NCI-H1092 (cell line): ENCODE measurements around the gene PODXL.
"Not testable (repeated sequence)": the region's sequence is repeated elsewhere in the genome, so short reads cannot be mapped to it uniquely, and the experiment has no call there.

Source experiments
- DNase-seq: peaks from one replicate; lab custom pipeline; 2025; lab: John Stamatoyannopoulos, UW

Gene PODXL

DNA sequence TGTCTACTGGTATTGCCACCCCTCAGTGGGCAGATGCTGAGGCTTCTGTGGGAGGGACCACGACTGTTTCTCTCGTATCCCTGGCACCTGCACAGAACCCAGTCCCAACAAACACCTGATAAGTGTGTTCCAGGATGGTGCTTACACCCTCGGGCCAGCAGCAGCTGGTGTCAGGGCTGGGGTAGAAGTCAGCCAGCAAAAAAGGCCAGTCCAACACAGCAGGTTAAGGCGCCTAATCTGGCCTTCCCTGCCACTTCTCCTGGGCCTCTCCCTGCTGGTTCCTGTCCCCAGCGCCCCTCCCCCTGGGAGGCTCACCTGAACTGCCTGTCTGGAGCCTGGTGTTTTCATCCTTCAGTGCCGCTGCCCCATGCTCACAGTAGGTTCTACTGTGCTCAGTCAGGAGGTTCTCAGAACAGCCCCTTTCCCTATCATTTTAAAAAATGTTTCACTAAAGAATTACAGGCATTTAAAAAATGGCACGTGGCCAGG lies 20.0 kb downstream of the PODXL start:
- no peak for DNase-seq

DNA sequence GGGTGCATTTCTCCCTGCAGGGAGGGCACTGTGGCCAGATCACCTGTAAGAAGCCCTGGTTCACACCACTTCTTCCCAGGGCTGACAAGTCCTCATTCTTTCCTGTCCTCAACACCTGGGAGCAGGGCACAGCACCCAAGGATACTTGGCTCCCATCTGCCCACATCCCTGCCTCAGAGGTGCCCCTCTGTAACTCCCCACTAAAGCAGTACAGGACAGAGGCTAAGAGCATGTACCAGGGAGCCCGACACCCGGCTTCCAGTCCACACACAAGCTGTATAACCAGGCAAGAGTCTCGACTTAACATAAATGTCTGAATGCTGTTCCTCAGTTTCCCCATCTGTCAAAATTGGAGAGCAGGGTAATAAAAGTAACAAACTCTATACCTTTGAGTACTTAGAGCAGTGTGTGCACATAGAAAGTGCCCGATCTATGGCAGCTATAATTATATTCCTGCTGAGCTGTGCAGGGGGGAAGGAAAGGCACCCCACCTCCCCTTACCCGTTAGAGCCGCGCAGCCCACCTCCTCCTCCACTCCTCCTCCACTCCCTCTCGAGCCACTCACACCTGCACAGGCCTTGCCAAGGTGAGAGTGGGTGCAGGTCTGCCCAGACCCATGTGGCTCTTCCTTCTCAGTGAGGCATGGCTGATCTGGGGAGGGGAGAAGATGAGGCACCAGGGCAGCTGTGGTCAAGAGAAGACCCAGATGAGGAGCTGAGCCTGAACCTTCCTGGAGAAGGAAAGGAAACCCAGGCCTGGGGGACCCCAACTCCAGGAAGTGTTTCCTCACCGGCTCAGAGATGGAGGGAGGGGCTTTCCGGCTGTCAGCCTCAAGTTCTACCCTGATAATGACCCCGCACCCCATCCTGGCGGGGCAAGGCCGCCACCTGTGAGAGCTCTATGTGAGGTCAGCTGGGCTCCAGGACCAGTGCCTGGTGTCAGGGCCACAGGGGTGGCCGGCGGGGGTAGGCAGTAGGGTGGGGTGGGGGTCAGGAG lies 22.6 kb downstream of the PODXL start:
- DNase-seq, result no peak

DNA sequence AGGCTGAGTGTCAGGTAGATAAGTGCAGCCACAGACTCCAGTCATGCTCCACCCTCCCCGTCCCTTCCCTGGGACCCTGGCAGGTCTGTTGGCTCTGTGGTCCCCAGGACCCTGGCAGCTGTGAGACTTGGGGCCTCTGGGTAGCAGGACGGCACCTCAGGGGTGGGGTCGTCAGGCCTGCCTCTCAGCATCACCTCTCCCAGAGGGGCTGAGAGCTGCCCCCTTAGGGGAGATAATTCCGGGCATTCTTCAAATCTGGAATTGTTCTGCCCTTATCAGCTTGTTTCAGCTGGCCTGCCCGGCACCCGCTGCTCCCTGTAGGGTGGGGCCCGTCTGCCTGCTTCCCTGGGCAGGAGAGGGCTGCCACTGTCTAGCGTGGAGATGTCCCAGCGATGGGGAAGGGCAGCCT lies 23.3 kb downstream of the PODXL start:
- no peak for DNase-seq

DNA sequence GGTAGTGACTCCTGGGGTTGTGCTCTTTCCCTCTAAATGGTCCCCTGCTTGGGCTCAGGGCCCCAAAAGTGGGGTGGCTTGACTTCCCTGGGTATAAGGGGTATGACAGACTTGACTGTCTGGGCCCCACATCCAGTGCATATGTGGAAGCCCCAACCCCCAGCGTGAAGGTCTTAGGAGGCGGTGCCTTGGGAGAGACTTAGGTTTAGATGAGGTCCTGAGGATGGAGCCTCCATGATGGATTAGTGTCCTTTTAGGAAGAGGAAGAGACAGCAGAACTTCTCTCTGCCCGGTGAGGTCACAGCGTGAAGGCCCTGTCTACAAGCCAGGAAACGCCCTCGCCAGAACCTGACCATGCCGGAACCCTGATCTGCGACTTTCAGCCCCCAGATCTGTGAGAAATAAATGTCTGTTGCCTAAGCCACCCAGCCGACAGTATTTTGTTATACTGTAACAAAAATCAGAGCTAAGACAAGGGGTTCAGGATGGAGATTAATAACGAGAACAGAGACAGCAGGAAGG lies 23.8 kb downstream of the PODXL start:
- DNase-seq, result no peak

DNA sequence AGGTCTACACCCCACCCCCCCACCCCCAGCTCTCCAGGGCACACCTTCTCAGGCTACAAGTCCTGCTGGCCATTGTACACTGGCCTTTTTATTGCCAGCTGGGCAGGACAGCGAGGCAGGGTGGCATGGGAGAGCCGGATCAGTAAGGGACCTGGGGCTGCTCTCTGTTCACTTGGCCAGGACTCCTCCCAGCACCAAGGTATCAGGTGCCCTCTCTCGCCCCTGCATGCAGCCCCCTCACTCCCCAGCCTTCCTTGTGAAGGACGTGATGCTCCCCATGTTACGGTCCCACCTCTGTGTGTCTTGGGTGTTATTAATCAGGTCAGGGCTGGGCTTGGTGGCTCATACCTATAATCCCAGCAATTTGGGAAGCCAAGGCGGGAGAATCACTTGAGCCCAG lies 26.3 kb downstream of the PODXL start:
- DNase-seq, result no peak

DNA sequence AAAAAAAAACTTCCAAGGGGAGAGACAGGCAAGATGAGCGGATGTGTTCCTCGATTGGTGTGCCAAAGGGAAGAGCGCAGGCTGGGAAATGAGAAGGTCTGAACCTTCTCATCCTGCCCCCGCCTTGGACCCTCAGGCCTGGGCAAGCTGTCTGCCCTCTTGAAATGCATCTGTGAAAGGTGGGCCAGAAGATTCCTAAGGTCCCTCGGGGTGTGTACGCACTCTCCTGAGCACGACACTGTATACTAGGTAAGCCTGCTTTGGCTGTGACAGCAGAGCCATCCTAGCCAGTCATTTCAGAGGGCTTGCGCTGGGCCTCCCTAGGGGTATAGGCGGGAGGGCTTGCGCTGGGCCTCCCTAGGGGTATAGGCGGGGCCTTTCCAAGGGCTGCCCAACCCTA lies 26.8 kb downstream of the PODXL start:
- no peak for DNase-seq

DNA sequence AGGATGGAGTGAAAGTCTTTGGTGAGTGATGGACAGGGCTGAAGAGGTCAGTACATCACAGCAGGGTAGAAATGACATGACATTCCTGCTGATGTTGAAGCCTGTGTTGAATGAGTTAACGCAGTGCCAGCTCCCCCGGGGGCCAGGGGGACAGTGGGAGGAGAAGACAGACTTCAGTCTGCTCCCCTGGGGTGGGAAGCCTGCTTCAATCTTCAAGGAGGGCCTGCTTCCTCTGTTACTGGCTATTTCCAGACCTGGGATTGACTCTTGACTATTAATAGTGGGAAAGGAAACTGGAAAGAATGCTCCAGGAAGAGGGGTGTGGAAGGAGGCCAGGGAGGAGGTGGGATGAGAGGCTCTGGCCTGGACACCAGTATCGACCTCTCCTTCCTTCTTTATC lies 27.2 kb downstream of the PODXL start:
- DNase-seq, result no peak

DNA sequence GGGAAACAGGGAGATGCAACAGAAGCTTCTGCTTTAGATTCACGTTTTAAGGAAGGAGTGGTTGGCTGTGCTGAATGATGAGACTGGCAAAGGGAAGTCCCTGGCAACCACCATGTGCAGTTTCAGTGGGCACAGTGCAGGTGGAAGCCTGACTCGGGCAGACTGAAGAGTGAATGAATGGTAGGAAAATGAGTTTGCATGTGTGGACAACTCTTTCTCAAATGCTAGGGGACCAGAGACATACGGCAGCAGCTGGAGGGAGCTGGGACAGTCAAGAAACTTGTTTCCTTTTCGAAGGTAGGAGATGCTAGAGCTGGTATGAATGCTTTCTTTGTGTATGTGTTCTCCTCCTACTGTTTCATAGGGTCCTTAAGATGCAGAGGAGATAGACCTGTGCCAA lies 29.0 kb downstream of the PODXL start:
- no peak for DNase-seq

DNA sequence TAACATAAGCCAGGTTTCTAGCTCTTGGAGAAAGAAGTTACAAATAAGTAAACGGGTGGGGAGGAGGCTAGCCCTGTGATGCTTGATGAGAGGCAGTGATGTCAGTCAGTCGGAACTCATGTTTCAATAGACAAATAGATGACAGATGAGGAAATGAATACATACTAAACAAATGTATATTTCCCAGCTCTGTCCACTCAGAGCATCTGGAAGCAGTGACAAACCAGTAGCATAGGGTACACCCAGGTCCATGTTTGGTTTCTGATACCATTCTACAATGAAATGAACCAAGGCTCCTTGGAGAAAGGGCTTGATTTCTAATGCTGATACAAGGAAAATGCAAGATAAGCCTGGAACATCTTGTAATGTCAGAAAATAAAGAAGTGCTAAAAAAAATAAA lies 30.6 kb downstream of the PODXL start:
- no peak for DNase-seq

DNA sequence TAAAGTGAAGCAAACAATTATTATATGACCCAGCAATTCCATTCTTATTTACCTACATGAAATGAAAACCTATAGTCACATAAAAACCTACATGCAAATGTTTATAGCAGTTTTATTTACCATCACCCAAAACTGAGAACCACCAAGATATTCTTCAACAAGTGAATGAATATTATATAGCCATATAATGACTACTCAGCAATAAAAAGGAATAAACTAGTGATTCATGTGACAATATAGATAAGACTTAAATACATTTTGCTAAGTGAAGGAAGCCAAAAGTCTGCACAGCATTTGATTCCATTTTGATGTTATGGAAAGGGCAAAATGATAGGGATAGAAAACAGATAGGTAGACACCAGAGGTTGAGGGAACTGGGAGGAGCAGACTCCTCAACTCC lies 31.7 kb downstream of the PODXL start:
- DNase-seq, result no peak

DNA sequence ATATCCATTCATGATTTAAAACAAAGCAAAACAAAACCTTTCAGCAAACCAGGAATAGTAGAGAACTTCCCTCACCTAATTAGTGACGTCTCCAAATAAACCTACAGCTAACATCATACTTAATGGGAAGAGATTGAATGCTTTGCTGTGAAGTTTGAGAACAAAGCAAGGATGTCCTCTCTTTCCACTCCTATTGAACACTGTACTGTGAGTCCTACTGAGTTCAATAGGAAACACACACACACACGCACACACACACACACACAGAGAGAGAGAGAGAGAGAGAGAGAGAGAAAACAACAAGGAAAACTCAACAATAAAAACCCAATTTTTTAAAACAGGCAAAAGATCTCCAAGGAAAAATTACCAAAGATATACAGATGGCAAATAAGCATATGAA lies 32.3 kb downstream of the PODXL start:
- DNase-seq, result no peak

DNA sequence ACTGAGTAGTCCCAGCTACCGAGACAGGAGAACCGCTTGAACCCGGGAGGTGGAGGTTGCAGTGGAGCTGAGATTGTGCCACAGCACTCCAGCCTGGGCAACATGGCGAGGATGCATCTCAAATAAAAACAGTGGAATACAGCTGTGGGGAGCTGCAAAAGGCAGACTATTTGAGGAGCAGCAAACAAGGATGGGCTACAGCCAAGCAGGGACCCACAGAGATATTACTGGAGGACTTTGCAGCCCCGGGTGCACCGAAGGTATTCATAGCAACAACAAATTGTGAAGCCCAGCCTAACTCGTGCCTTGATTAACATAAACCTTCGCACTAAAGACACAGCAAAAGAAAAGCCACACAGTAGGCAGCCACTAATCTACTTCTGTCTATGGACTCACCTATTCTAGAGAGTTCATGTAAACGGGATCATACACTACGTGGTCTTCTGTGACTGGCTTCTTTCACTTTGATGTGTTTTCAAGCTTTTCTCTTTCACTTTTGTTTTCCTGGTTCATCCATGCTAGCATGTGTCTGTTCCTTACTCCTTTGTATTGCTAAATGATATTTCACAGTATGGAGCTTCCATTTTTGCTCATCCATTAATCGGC lies 34.0 kb downstream of the PODXL start:
- no peak for DNase-seq

DNA sequence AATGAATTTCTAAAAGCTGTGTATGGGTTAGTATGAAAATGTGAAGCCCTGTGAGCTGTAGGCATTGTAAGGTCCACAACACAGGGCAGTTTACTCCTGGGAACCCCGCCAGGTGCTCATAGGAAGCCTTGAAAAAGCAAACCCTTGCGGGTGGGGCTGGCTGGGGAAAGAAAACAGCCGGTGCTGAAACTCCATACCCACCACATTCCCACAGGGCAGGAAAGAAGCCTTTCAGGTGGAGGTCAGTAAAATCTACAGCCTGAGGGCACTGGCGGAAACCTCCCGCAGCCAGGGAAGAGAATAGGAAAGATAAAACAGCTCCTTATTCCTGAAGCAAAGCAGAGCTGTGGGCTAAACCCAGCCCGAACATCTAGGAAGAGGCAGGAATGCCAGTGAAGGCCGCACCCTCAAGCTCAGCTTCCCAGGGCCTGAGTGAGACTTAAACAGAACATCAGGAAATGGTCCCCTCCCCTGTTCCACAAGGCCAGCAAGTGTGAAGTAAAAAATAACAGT lies 34.7 kb downstream of the PODXL start:
- DNase-seq, result no peak

DNA sequence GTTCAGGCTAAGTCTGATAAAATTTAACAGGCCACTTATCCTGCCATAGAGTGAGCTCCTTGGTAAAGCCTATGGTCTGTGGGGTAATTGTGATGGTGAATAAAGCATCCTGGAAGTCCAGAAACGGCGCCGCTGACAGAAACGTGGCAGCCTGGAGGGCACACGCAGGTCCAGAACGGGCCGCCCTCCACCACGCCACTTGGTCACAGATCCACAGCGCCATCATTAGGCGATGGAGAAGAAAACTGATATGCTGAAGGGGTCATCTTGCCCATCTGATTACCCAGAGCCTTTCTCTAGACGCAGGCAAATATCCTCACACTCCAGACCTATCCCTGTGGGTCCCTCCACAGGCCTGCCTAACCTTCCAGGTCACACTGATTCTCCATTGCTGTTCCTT lies 37.8 kb downstream of the PODXL start:
- no peak for DNase-seq

DNA sequence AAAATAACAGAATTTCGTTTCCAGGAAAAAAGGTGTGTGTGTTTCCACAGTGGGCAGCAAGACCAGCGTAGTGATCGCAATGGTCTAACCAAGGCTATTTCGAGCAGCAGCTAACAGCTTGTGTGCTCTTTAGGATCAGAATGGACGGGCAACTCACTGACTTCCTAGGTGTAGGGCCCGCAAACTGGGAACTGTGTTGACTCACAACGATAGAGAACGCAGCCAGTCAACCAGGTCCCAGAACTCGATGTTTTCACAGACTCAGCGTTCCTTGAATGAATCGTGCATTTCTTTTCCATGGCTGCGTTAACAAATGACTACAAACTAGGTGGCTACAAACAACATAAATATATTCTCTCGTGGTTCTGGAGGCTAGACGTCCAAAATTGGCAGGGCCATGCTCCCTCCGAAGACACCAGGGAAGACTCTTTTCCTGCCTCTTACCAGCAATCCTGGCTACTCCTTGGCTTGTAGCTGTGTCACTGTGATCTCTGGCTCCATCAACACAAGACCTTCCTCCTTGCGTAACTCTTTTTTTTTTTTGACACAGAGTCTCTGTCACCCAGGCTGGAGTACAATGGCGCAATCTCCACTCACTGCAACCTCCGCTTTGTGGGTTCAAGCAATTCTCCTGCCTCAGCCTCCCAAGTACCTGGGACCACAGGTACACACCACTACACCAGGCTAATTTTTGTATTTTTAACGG lies 39.1 kb downstream of the PODXL start:
- DNase-seq, result no peak

DNA sequence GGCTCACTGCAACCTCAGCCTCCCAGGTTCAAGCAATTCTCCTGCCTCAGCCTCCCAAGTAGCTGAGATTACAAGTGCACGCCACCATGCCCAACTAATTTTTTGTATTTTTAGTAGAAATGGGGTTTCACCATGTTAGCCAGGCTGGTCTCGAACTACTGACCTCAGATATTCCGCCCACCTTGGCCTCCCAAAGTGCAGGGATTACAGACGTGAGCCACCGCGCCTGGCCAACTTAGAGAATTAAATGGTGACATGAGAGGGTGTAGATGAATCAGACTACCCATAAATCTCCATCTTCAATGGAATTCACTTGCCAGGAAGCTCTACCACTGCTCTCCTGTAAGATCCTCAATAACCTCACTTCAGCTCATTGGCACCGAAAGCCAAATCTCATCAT lies 41.0 kb downstream of the PODXL start:
- not testable (repeated sequence) for DNase-seq

DNA sequence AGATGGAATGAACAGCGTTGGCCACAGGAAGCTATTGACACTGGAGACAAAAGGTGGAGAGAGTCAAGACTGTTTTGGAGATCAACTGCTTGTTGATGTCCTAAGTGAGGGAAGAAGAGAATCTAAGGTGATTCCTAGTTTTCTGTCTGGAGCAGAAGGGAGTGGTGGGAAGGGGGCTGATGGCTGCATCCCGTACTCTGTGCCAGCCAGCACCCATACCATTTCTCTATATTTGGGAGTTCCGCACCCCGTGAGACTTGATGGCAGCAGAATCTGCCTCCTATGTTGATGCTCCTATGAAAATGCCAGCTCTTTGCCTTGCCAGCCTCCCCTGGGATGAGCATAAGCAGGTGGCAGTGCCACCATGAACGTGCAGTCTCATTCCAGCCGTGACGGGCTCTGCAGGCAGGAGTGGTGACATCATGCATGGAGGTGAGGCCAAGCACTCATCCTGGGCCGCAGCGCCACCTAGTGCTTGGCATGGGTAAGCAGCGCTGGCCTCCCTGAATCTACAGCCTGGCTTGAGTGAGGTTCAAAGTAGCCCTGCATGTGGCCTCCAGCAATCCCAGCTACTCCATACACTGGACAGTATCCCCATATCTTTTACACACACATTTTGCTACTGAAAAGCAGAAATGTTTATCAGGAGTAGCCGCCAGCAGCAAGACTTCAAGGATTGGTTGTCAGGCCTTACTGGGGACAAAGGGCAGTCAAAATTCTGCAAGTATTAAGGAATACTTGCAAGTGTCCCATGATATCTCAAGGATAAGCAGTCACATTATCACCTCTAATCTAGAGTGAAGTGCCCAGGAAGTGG lies 43.0 kb downstream of the PODXL start:
- DNase-seq, result peak; percentile 88

DNA sequence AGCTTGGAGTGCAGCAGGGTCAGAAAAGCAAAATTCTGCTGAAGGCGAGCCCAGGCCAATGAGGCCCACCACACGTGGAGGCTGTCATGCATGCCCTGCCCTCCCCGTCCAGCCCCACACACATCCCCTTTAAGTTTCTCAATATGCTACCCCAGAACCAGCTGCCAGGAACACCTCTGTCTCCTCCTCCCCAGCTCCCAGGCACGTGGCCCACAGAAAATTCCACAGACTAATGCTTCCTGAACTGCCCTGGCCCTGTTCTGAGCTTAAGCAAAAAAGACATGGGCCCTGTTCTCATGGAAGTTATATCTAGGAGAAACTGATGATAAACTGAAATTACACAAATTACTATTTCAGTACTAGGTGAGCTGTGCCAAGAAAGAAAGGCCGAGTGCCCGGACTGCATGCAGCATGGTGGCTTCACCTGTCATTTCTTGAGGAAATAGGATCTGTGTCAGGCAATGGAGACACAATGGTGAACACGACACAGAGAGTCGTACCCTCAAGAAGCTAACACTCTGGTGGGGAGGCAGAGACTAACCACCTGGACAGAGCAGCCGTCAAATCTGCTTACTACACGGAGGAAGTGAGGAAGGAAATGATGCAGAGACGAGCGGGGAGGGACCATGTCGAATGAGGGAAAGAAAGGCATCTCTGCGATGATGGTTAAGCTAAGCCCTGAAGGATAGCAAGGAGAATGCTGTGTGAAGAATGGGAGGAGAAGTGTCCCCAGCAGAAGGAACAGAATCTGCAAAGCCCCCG lies 44.5 kb downstream of the PODXL start:
- DNase-seq, result no peak

DNA sequence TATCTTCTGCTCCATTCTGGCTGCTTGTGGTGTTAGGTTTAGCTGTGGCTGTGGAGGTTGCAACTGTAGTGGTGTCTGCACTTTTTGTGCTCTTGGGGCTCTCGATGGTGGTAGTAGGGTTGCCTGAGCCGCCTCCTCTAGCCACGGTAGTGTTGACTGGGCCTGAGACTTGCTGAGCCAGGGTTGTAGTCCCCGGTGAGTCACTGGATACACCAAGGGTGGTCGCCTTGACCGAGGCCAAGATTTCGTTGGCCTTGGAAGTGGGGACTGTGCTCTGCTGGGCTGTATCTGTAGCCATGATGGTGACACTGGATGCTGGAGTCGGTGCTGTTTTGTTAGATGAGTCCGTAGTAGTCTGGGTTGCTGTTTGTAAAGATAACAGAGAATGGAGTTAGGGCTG lies 45.4 kb downstream of the PODXL start:
- no peak for DNase-seq

DNA sequence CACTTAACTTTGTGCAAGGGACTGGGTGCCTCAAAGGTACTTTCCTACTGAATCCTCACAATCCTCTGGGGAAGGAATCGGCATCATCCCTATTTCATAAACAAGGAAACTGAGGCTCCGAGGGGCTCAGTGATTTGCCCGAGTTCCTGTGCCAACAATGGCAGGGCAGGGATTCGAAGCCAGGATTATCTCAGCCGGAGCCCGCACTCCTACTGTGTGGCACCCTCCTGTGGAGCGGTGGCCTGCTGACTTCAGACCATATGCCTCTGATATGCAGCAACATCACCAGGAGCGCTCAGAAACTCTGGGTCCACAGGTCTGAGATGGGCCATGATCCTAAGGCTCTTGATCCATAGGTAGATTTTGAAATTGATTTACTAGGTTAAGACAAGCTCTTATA lies 46.6 kb downstream of the PODXL start:
- no peak for DNase-seq
